ENCODE data around the gene MKRN3.

- TF ChIP-seq YY1 (IDR thresholded peaks at IDR 0.05; ENCODE audit: low read depth) (no peak), CTCF (IDR thresholded peaks at IDR 0.05) (no peak), SMC3 (IDR thresholded peaks at IDR 0.05; ENCODE audit: low read depth, low read length) (no peak), ZBTB33 (IDR thresholded peaks at IDR 0.05; ENCODE audit: borderline replicate concordance, low read depth) (no peak), MAX (IDR thresholded peaks at IDR 0.05; ENCODE audit: low read depth) (no peak), IRF3 (IDR thresholded peaks at IDR 0.05; ENCODE audit: low read depth, low read length) (no peak)
Observed at GRCh38 chr15:23538648-23539047, 26.8 kb upstream of the MKRN3 start.
